Left lung (tissue), 10 donors: ENCODE measurements around the gene UTS2R. TPM values are rescaled to one million over a fixed set of nuclear protein-coding genes. Genes with fewer than 3 reads are reported as not detected.

Experiments used
- ATAC-seq: fragments of 200-7000 bp; cut with Tn5 transposase; one replicate; pipeline ENCODE4 v1.9.1; 2020; ENCODE audit warnings: moderate library complexity
- DNase-seq, 4 donors: peaks; one replicate each; pipeline ENCODE4 v3.0.0-alpha.2; 2013 to 2020
- H3K27ac ChIP-seq, 2 donors: fragments of 200-600 bp; sonication (generic) in 1 of 2; one replicate each; pipeline versions ENCODE4 v1.5.0 to v1.8.0; 2020 to 2021
- H3K27me3 ChIP-seq, 2 donors: fragments of 200-600 bp; sonication (generic) in 1 of 2; one replicate each; pipeline versions ENCODE4 v1.5.0 to v1.8.0; 2020 to 2021
- H3K36me3 ChIP-seq, 2 donors: fragments of 200-600 bp; sonication (generic) in 1 of 2; one replicate each; pipeline versions ENCODE4 v1.5.0 to v1.8.0; 2020 to 2021
- H3K4me1 ChIP-seq, 2 donors: fragments of 200-600 bp; one replicate each; pipeline ENCODE4 v1.8.0; 2021
- H3K4me3 ChIP-seq, 2 donors: fragments of 200-600 bp; sonication (generic) in 1 of 2; one replicate each; pipeline versions ENCODE4 v1.5.0 to v1.8.0; 2020 to 2021; ENCODE audit warnings: mild to moderate bottlenecking in 1 of 2
- H3K9me3 ChIP-seq, 2 donors: fragments of 200-600 bp; sonication (generic) in 1 of 2; one replicate each; pipeline versions ENCODE4 v1.5.0 to v1.8.0; 2020 to 2021
- intact Hi-C, 2 donors: fragments of 100-400 bp; cut with DNase I; formaldehyde crosslinking; loops; one replicate each; pipeline versions ENCODE4 v1.11.2 to v1.14.2; 2022
- polyA plus RNA-seq, 6 donors: library from polyadenylated mRNA; unstranded; fragments of 120-200 nt; gene quantifications; one replicate each; pipeline ENCODE4 v1.2.1, GENCODE V29; 2013; ENCODE audit not compliant: insufficient read length in 6 of 6
- total RNA-seq, 2 donors: library from RNA; stranded (reverse); fragmentation: NEBNext Ultra II Directional; extraction: Animal tissue kit (Norgen Biotek cat#: 25700); gene quantifications; one replicate each; pipeline ENCODE4 v1.2.1, GENCODE V29; 2021
- TF ChIP-seq, protein P1 (sequence below), 2 donors: fragments of 200-600 bp; sonication (generic) in 1 of 2; IDR thresholded peaks; one replicate each; pipeline versions ENCODE4 v1.5.0 to v1.8.0; 2021; ENCODE audit warnings: antibody characterized with exemption in 2 of 2
- donor health status: DM: no; HTN: yes; CAD: no.
- donor health status: DM: no; HTN: no; CAD: no.

UTS2R gene
- total and polyA plus RNA-seq, 8 donors: 0.11 TPM; not detected in 7

- TF ChIP-seq, protein P1, sequence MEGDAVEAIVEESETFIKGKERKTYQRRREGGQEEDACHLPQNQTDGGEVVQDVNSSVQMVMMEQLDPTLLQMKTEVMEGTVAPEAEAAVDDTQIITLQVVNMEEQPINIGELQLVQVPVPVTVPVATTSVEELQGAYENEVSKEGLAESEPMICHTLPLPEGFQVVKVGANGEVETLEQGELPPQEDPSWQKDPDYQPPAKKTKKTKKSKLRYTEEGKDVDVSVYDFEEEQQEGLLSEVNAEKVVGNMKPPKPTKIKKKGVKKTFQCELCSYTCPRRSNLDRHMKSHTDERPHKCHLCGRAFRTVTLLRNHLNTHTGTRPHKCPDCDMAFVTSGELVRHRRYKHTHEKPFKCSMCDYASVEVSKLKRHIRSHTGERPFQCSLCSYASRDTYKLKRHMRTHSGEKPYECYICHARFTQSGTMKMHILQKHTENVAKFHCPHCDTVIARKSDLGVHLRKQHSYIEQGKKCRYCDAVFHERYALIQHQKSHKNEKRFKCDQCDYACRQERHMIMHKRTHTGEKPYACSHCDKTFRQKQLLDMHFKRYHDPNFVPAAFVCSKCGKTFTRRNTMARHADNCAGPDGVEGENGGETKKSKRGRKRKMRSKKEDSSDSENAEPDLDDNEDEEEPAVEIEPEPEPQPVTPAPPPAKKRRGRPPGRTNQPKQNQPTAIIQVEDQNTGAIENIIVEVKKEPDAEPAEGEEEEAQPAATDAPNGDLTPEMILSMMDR (IDR thresholded peaks at IDR 0.05): peak; percentile 87 to 98
- peaks cover 0 to 46% of the 10 kb centered on the region in 2 donors for H3K27me3 ChIP-seq
- H3K4me1 ChIP-seq: peaks cover 5 to 6% of the 10 kb centered on the region in 2 donors
- ATAC-seq (peak; percentile 84), DNase-seq (peak; percentile 78 to 91 (median 84))
- no peaks in the 10 kb centered on the region for H3K36me3 ChIP-seq
- no peaks in the 10 kb centered on the region for H3K9me3 ChIP-seq
- H3K27ac ChIP-seq: no peak overlapping the region
- no peak overlapping the region for H3K4me3 ChIP-seq
- intact Hi-C loops: loop anchor here in 1 of 2 donors (5.0 kb wide), 2 partner anchors 60 to 200 kb away; no protein-coding TSS in a partner anchor
These were observed 19.7 kb upstream of the UTS2R start for GRCh38 chr17:82351713-82352488.

- Histone ChIP-seq H3K4me3 (no peak overlapping the region), H3K36me3 (no peaks in the 10 kb centered on the region), H3K27me3 (peaks cover 0 to 51% of the 10 kb centered on the region in 2 donors), H3K27ac (no peak overlapping the region), H3K9me3 (no peaks in the 10 kb centered on the region), H3K4me1 (peaks cover 5 to 6% of the 10 kb centered on the region in 2 donors)
- no peak for ATAC-seq
- intact Hi-C loops: loop anchor here in 1 of 2 donors (5.0 kb wide), 2 partner anchors 59 to 199 kb away; no protein-coding TSS in a partner anchor
- TF ChIP-seq, protein P1 (IDR thresholded peaks at IDR 0.05): no peak
- no peak for DNase-seq
These were observed 18.1 kb upstream of the UTS2R start for GRCh38 chr17:82353484-82353883.

- Histone ChIP-seq H3K9me3 (no peaks in the 10 kb centered on the region), H3K4me3 (no peak overlapping the region), H3K36me3 (no peaks in the 10 kb centered on the region), H3K4me1 (peaks cover 5 to 6% of the 10 kb centered on the region in 2 donors), H3K27me3 (peaks cover 0 to 54% of the 10 kb centered on the region in 2 donors), H3K27ac (no peak overlapping the region)
- intact Hi-C loops: loop anchor here in 1 of 2 donors (5.0 kb wide), 2 partner anchors 57 to 197 kb away; no protein-coding TSS in a partner anchor
- DNase-seq (no peak), ATAC-seq (no peak)
- TF ChIP-seq, protein P1 (IDR thresholded peaks at IDR 0.05): no peak
These were observed 16.7 kb upstream of the UTS2R start for GRCh38 chr17:82354804-82355308.

DNA sequence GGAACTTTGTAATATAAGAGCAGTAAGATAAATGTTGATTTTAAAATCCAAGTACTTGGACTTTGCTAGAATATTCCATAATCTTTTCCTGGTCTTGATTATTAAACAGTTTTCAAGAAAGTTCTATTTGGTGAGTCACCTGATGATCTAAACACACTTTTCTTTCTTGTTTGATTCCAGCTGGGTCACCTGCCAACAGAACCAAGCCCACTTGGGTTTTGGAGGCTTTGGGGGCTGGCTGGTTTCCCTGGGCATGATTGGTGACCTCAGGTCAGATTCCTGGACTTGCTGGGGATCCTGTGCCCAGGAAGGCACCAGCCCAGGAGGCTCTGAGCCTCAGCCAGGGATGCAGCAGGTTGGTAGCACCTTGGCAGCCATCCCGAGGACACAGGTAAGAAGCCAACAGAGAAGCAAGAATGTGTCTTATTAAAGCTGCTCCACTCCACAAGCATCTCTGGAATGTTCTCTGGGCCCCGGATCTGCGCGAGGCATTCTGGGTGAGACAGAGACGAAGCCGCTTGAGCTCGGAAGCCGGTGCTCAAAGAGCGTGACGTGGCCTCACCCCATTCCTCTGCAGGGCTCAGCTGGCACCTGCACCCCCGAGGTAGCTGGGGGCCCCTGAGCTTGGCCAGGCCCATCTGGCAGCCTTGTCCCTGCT is 15.7 kb upstream of the UTS2R start:
- H3K27ac ChIP-seq: peak overlapping the region in 1 of 2 donors; percentile 35
- ATAC-seq (peak; percentile 74), DNase-seq (no peak)
- H3K27me3 ChIP-seq: peaks cover 0 to 47% of the 10 kb centered on the region in 2 donors
- H3K4me1 ChIP-seq: peaks cover 5 to 6% of the 10 kb centered on the region in 2 donors
- intact Hi-C loops: no loop called here
- no peak overlapping the region for H3K4me3 ChIP-seq
- TF ChIP-seq, protein P1 (IDR thresholded peaks at IDR 0.05): no peak
- H3K9me3 ChIP-seq: no peaks in the 10 kb centered on the region
- no peaks in the 10 kb centered on the region for H3K36me3 ChIP-seq
